GM18511 (cell line): ENCODE measurements around the gene CXXC4.

Experiments used
- ATAC-seq: cut with Tn5 transposase; IDR thresholded peaks from one replicate; pipeline ENCODE4 v1.9.1; 2021; ENCODE audit warnings: mild to moderate bottlenecking, moderate library complexity; ENCODE audit not compliant: unreplicated experiment

CXXC4 gene

DNA sequence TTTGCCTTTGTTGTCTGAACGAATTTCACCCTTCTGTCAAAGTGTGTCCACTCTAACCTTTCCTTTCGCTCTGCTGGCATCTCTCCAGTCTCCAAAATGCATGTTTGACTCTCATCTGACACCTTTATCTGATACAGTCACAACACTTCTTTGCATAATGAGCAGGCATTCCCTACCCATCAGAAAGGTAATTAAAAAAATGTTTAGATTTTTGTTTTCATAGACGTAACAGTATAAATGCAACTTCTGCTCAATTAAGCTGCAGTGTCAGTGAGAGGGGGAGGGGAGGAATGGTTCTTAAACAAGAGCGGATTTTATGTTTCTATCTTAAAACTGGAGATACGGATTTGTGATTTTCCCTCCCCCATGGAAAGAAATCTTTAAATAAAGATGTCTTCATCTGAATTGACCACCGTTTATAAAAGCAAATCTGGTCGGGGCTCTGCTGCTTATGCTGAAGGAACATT lies 70.2 kb downstream of the CXXC4 start:
- no peak for ATAC-seq

DNA sequence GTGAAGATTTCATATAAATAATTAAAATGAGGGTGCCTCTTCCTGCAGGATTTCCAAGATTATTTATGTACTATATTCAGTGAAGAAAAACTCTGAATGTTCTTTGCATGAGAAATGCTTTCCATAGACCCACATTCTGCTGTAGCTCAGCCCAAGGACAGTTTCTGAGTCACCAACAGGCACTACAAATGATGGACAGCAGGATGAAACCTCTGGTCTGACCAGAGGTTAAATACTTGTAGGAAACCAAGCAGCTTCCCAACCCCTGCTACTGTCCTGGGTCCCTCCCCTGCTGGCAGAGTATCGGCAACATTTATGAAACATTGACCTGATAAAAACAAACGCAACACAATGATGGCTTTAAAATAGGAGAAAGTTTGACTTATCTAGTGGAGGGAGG lies 73.1 kb downstream of the CXXC4 start:
- no peak for ATAC-seq

DNA sequence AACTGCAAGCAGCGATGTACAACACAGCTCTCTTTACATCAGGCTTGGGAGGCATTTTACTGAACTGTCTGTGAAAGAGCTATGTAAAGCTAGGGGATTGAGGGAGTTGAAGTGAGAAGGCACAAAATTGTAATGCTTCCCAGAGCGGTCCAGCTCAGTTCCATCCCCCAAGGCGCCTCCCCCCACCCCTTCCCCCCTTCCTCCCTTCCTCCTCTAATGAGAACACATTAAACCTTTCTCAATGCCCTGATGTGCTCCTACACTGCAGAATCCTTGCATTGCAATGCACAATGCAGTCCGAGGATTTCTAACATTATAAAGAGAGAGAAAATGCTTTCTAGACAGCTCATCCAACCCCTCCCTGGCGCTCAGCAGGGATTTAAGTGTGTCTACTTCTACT lies 73.9 kb downstream of the CXXC4 start:
- no peak for ATAC-seq
